ENCODE measurements around the gene LITAFD.

- TF ChIP-seq POLR2AphosphoS5 (IDR thresholded peaks at IDR 0.05; ENCODE audit: low read depth, low read length) (no peak), RAD21 (IDR thresholded peaks at IDR 0.05; ENCODE audit: low read depth) (no peak), POLR2A (IDR thresholded peaks at IDR 0.05; ENCODE audit: borderline replicate concordance, extremely low read depth, insufficient read depth, insufficient read length) (no peak), TCF7L2 (IDR thresholded peaks at IDR 0.05; ENCODE audit: borderline replicate concordance, extremely low read depth, insufficient read depth, insufficient read length) (no peak), EZH2phosphoT487 (IDR thresholded peaks at IDR 0.05; ENCODE audit: borderline replicate concordance) (no peak), MAX (IDR thresholded peaks at IDR 0.05) (no peak), SP1 (IDR thresholded peaks at IDR 0.05; ENCODE audit: low read depth) (no peak), REST (IDR thresholded peaks at IDR 0.05; ENCODE audit: low read depth) (no peak)
- TF ChIP-seq, protein P1, sequence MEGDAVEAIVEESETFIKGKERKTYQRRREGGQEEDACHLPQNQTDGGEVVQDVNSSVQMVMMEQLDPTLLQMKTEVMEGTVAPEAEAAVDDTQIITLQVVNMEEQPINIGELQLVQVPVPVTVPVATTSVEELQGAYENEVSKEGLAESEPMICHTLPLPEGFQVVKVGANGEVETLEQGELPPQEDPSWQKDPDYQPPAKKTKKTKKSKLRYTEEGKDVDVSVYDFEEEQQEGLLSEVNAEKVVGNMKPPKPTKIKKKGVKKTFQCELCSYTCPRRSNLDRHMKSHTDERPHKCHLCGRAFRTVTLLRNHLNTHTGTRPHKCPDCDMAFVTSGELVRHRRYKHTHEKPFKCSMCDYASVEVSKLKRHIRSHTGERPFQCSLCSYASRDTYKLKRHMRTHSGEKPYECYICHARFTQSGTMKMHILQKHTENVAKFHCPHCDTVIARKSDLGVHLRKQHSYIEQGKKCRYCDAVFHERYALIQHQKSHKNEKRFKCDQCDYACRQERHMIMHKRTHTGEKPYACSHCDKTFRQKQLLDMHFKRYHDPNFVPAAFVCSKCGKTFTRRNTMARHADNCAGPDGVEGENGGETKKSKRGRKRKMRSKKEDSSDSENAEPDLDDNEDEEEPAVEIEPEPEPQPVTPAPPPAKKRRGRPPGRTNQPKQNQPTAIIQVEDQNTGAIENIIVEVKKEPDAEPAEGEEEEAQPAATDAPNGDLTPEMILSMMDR (IDR thresholded peaks at IDR 0.05 in 2 of 3, conservative IDR thresholded peaks at IDR 0.05 in 1 of 3; ENCODE audit: borderline replicate concordance in 1 of 3, insufficient read depth in 1 of 3, low read depth in 2 of 3, low read length in 2 of 3), result no peak
Observed at GRCh38 chr16:8882725-8883377, 700 bp downstream of the LITAFD start.
